Measurements from ENCODE around the gene DOCK7.
"Not testable (repeated sequence)": the region's sequence is repeated elsewhere in the genome, so short reads cannot be mapped to it uniquely, and the experiment has no call there.

- TF ChIP-seq RAD21 (CRISPR knock-in tag; IDR thresholded peaks at IDR 0.05); HNRNPL (IDR thresholded peaks at IDR 0.05; ENCODE audit: low read depth, low read length); ZNF280B (CRISPR knock-in tag; IDR thresholded peaks at IDR 0.05; ENCODE audit: borderline replicate concordance); ZNF713 (CRISPR knock-in tag; IDR thresholded peaks at IDR 0.05); GLI4 (CRISPR knock-in tag; IDR thresholded peaks at IDR 0.05; ENCODE audit: borderline replicate concordance): not testable (repeated sequence)
These were observed 6.3 kb upstream of the DOCK7 start for GRCh38 chr1:62694479-62694878.

Measured in HepG2 (cell line).